OCI-LY1 (cell line): ENCODE results near the gene RNF121.
A peak's percentile ranks its signal among the peaks of the same experiment; 100 is the strongest.

Source experiments
- H2AFZ ChIP-seq: fragments of 200-600 bp; sonication (generic), shearing (Covaris generic); 2 replicates; pipeline ENCODE4 v1.6.0; 2014; ENCODE audit warnings: antibody characterized with exemption, mild to moderate bottlenecking, low read length
- H3F3A ChIP-seq: fragments of 200-600 bp; sonication (generic), shearing (Covaris generic); 2 replicates; pipeline ENCODE4 v1.6.0; 2014; ENCODE audit warnings: mild to moderate bottlenecking, antibody characterized with exemption, low read length, moderate library complexity; ENCODE audit not compliant: insufficient read depth
- H3K27ac ChIP-seq: fragments of 200-600 bp; sonication (generic); 2 replicates; pipeline ENCODE4 v1.5.1; 2014; ENCODE audit warnings: low read length, mixed run types, mild to moderate bottlenecking, low read depth; ENCODE audit not compliant: poor library complexity, severe bottlenecking
- H3K27me3 ChIP-seq: fragments of 200-600 bp; sonication (generic); 2 replicates; pipeline ENCODE4 v1.6.0; 2014; ENCODE audit warnings: antibody characterized with exemption, mild to moderate bottlenecking, low read length, moderate library complexity; ENCODE audit not compliant: insufficient read depth
- H3K36me3 ChIP-seq: fragments of 200-600 bp; sonication (generic); 2 replicates; pipeline ENCODE4 v1.6.1; 2014; ENCODE audit warnings: mild to moderate bottlenecking, antibody characterized with exemption, low read length, moderate library complexity, mixed read lengths; ENCODE audit not compliant: insufficient read depth
- H3K4me1 ChIP-seq: fragments of 200-600 bp; sonication (generic); 2 replicates; pipeline ENCODE4 v1.5.1; 2014; ENCODE audit warnings: mild to moderate bottlenecking, low read length, moderate library complexity; ENCODE audit not compliant: insufficient read depth, severe bottlenecking
- H3K4me2 ChIP-seq: fragments of 200-600 bp; sonication (generic), shearing (Covaris generic); 2 replicates; pipeline ENCODE4 v1.6.1; 2014; ENCODE audit warnings: low read length
- H3K4me3 ChIP-seq: fragments of 200-600 bp; sonication (generic); 2 replicates; pipeline ENCODE4 v1.5.1; 2014; ENCODE audit warnings: low read length, low read depth, mild to moderate bottlenecking, mixed read lengths; ENCODE audit not compliant: poor library complexity, severe bottlenecking
- H3K79me2 ChIP-seq: fragments of 200-600 bp; shearing (Covaris generic); 2 replicates; pipeline ENCODE4 v1.6.1; 2016; ENCODE audit warnings: mixed run types, low read length, mixed read lengths; ENCODE audit not compliant: insufficient read depth
- H3K9ac ChIP-seq: fragments of 200-600 bp; sonication (generic), shearing (Covaris generic); 2 replicates; pipeline ENCODE4 v1.6.1; 2014; ENCODE audit warnings: mild to moderate bottlenecking, low read length, mixed read lengths
- H3K9me2 ChIP-seq: fragments of 200-600 bp; sonication (generic), shearing (Covaris generic); 2 replicates; pipeline ENCODE4 v1.6.1; 2014; ENCODE audit warnings: low read depth, mild to moderate bottlenecking, low read length, mixed read lengths
- H3K9me3 ChIP-seq: fragments of 200-600 bp; shearing (Covaris generic); 2 replicates; pipeline ENCODE4 v1.6.1; 2014; ENCODE audit warnings: low read length, mixed read lengths
- H4K20me1 ChIP-seq: fragments of 200-600 bp; sonication (generic), shearing (Covaris generic); 2 replicates; pipeline ENCODE4 v1.6.0; 2016; ENCODE audit warnings: mild to moderate bottlenecking, low read length; ENCODE audit not compliant: insufficient read depth
- EZH2 ChIP-seq: fragments of 200-600 bp; sonication (generic), shearing (Covaris generic); IDR thresholded peaks from 2 replicates; pipeline ENCODE4 v1.8.0; 2017; ENCODE audit warnings: borderline replicate concordance, mixed run types, mild to moderate bottlenecking, antibody characterized with exemption, low read length, moderate library complexity, mixed read lengths
- TF ChIP-seq, protein P1 (sequence below): fragments of 200-600 bp; sonication (generic), shearing (Covaris generic); IDR thresholded peaks from 2 replicates; pipeline ENCODE4 v1.5.1; 2017; ENCODE audit warnings: mild to moderate bottlenecking, antibody characterized with exemption, low read length, moderate library complexity, mixed read lengths

RNF121 gene

DNA sequence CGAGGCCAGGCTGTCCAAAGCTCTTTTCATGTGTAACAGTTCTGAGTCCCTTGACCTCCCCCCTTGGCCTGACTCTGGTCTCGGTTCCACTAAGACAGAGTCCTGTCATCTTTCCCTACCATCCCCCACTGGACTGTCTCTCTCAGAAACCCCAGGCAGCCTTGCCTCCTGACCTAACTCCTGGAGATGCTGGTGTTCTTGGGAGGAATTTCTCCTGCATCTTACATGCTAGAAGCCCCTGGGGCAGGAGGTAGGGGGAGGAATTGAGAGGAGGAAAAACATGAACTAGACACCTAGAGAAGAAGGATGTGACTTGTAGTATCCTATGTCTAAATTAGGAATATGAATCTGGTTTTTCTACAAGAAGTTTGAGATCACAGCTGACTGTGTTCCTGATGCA lies 69.2 kb downstream of the RNF121 start:
- no peak overlapping the region for H3K4me3 ChIP-seq
- peaks cover 16% of the 10 kb centered on the region; the same call in 1 of the 2 replicates for H3K36me3 ChIP-seq
- no peak overlapping the region for H3K9ac ChIP-seq
- no peaks in the 10 kb centered on the region for H3K79me2 ChIP-seq
- H3K4me2 ChIP-seq, result no peak overlapping the region
- no peaks in the 10 kb centered on the region for H3K27me3 ChIP-seq
- H3K9me3 ChIP-seq, result no peaks in the 10 kb centered on the region
- no peak overlapping the region for H2AFZ ChIP-seq
- no peaks in the 10 kb centered on the region for H3K9me2 ChIP-seq
- H3F3A ChIP-seq, result no peaks in the 10 kb centered on the region
- H3K4me1 ChIP-seq, result peaks cover 18% of the 10 kb centered on the region
- H4K20me1 ChIP-seq, result no peaks in the 10 kb centered on the region
- H3K27ac ChIP-seq, result no peak overlapping the region
- TF ChIP-seq, protein P1, sequence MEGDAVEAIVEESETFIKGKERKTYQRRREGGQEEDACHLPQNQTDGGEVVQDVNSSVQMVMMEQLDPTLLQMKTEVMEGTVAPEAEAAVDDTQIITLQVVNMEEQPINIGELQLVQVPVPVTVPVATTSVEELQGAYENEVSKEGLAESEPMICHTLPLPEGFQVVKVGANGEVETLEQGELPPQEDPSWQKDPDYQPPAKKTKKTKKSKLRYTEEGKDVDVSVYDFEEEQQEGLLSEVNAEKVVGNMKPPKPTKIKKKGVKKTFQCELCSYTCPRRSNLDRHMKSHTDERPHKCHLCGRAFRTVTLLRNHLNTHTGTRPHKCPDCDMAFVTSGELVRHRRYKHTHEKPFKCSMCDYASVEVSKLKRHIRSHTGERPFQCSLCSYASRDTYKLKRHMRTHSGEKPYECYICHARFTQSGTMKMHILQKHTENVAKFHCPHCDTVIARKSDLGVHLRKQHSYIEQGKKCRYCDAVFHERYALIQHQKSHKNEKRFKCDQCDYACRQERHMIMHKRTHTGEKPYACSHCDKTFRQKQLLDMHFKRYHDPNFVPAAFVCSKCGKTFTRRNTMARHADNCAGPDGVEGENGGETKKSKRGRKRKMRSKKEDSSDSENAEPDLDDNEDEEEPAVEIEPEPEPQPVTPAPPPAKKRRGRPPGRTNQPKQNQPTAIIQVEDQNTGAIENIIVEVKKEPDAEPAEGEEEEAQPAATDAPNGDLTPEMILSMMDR, result no peak
- no peak for TF ChIP-seq EZH2

DNA sequence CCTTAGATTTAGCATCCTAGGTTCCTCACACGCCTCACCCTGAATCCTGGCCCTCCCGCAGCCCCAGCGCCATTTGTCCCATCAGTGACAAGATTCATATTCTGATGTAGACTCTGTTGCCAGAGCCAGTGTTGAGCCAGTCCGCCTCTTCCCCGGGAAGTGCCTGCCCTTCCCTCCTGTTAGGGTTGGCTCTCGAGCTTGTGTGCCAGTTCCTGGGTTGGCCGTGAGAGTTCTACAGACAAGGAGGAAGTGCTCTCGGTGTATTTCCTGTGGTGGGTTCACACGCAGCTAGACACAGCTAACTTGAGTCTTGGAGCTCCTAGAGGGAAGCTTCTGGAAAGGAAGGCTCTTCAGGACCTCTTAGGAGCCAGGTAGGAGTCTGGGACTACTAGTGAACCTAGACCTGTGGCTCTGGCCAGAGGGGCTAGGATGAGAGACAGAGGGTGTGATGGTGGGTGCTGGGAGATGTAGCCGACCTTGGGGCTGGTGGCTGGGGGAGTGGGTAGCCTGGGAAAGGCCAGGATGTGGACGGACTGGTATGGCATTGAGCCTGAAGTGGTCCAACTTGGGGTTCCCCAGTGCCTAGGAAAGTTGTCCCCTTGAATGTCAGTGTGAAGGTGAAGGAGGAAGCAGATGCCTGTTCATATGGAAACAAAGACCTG lies 69.9 kb downstream of the RNF121 start, which contains the start of gene IL18BP:
IL18BP (plus strand) TSS at position 261 of the 662 bp plus-strand sequence. CDS start 1,076 bp downstream, outside the sequence.
- peak within 1 kb of the TSS; percentile 34 for H3K27ac ChIP-seq
- no peaks in the 10 kb centered on the region for H3F3A ChIP-seq
- TF ChIP-seq EZH2, result no peak
- TF ChIP-seq, protein P1, result no peak
- H3K4me3 ChIP-seq, result peak within 1 kb of the TSS; percentile 2
- no peaks in the 10 kb centered on the region for H4K20me1 ChIP-seq
- peaks cover 14% of the 10 kb centered on the region for H3K4me1 ChIP-seq
- no peaks in the 10 kb centered on the region for H3K79me2 ChIP-seq
- H3K9me3 ChIP-seq, result no peaks in the 10 kb centered on the region
- no peaks in the 10 kb centered on the region for H3K9me2 ChIP-seq
- peaks cover 23% of the 10 kb centered on the region for H3K36me3 ChIP-seq
- no peaks in the 10 kb centered on the region for H3K27me3 ChIP-seq
- H3K4me2 ChIP-seq, result peak within 1 kb of the TSS; percentile 37; the same call in 1 of the 2 replicates
- H3K9ac ChIP-seq, result no peak within 1 kb of the TSS; the same call in 1 of the 2 replicates
- no peak within 1 kb of the TSS for H2AFZ ChIP-seq

DNA sequence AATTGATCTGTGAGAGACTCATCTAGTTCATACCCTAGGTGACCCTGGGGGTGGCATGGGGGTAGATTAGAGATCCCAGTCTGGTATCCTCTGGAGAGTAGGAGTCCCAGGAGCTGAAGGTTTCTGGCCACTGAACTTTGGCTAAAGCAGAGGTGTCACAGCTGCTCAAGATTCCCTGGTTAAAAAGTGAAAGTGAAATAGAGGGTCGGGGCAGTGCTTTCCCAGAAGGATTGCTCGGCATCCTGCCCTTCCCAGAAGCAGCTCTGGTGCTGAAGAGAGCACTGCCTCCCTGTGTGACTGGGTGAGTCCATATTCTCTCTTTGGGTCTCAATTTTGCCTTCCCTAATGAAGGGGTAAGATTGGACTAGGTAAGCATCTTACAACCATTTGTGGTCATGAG lies 70.5 kb downstream of the RNF121 start:
- H3K9me2 ChIP-seq, result no peaks in the 10 kb centered on the region
- TF ChIP-seq EZH2, result no peak
- TF ChIP-seq, protein P1, result no peak
- H3K79me2 ChIP-seq, result no peaks in the 10 kb centered on the region
- peak overlapping the region; percentile 34 for H3K27ac ChIP-seq
- H4K20me1 ChIP-seq, result no peaks in the 10 kb centered on the region
- no peak overlapping the region for H2AFZ ChIP-seq
- H3F3A ChIP-seq, result no peaks in the 10 kb centered on the region
- H3K4me1 ChIP-seq, result peaks cover 14% of the 10 kb centered on the region
- H3K9ac ChIP-seq, result no peak overlapping the region
- no peaks in the 10 kb centered on the region for H3K27me3 ChIP-seq
- H3K4me2 ChIP-seq, result no peak overlapping the region
- H3K9me3 ChIP-seq, result no peaks in the 10 kb centered on the region
- peaks cover 29% of the 10 kb centered on the region for H3K36me3 ChIP-seq
- no peak overlapping the region for H3K4me3 ChIP-seq
